Brain pericyte (primary cell): ENCODE measurements around the gene NET1.
"Not testable (repeated sequence)": the region's sequence is repeated elsewhere in the genome, so short reads cannot be mapped to it uniquely, and the experiment has no call there.

Experiments
- DNase-seq: peaks from one replicate; pipeline ENCODE4 v3.0.0-alpha.2; 2012; ENCODE audit warnings: low read depth, low spot score

Gene NET1

GRCh38 chr10:5462841-5463293 lies 50.5 kb downstream of the NET1 start:
- DNase-seq, result no peak

DNA sequence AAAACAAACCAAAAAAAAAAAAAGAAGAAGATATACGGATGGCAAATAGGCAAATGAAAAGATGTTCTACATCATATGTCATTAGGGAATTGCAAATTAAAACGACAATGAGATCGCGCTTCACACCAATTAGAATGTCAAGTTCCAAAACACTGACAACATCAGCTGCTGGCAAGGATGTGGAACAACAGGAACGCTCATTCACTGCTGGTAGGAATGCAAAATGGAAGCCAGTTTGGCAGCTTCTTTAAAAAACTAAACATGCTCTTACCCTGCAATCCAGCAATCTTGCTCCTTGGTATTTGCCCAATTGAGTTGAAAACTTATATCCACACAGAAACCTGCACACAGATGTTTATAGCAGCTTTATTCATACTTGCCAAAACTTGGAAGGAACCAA lies 52.2 kb downstream of the NET1 start:
- DNase-seq, result no peak

GRCh38 chr10:5465976-5466450 lies 53.7 kb downstream of the NET1 start:
- no peak for DNase-seq

GRCh38 chr10:5466451-5467206 lies 54.3 kb downstream of the NET1 start:
- no peak for DNase-seq

DNA sequence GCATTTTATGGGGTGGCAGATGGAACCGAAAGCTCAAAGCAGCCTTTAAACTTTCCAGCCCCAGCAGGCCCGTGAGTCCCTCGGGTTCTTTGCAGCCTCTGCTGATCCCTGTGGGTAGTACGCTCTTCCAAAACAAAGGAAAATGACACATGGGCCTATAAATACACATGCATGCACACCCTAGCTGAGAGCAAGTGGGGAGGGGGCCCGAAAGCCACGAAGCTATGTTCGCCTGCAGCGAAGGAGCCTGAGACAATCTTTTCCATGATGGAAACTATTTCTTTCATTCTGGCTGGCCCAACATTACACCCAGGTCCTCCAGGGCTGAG lies 54.8 kb downstream of the NET1 start:
- DNase-seq, result no peak

- no peak for DNase-seq
Measured at GRCh38 chr10:5467634-5468255, 55.4 kb downstream of the NET1 start.

DNA sequence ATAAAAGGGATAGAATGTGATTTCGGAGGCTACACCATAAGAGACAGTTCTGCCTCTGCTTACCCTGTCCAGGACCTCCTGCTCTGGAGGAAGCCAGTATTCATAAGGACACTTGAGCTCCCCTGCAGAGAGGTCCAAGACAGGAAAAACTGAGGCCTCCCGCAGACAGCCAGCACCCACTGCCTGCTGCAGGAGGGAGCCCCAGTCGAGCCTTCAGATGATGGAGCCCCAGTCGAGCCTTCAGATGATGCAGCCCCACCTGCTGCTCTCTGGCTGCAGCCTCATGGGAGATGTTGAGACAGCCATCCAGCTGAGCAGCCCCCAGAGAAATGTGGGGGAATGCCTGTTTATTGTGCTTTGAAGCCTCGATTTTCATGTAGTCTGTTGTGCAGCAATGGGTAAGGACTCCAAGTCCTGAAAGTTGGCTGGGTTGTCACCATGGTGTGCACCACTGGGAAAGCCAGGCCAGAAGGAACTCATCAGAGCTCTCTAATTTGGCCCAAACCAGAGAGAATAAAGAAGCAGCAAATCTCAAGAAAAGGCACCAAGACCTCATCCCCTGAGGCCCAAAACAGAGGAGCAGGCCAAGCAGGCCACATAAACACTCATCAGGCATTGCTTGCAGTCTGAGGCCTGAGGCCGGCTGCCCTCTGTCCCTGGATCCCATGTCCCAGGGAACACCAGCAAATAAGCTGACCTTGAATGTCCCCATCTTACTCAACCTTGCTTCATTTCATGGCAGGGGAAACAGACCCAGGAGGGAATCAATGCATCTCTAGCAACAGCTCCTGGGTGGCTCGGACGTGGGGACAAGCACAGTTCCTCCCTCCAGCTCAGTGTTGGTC lies 56.1 kb downstream of the NET1 start:
- no peak for DNase-seq

DNA sequence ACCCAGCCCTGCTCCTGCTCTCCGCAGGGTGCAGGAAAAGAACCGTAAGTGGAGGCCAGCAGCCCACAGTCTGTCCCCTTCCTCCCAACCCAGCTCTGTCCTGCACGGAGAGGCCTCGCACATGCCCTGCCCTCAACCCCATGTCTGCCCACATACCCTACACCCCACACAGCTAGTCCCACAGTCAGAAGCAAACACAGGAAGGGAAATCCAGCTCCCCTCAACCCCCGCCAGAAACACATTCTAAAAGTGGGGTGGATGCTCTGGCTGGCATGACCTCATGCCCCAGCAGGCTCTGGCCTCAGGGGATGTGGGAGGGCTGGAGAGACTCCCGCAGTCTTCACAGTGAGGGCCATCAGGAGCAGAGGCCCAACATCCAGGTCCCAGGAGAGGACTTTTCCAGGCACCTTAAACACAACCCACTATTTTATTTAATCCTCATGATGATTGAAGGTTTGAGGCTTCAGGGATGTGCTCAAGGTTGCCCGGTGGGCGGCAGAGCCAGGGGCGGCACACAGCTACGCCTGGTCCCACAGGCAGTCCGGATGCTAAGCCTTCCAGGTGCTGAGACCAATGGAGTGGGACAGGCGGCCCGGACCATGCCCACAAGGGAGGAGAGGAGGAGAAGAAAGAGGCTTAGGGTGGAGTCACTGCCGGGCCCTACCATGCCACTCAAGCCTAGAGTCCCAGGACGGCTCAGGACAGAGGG lies 57.1 kb downstream of the NET1 start:
- DNase-seq, result no peak

DNA sequence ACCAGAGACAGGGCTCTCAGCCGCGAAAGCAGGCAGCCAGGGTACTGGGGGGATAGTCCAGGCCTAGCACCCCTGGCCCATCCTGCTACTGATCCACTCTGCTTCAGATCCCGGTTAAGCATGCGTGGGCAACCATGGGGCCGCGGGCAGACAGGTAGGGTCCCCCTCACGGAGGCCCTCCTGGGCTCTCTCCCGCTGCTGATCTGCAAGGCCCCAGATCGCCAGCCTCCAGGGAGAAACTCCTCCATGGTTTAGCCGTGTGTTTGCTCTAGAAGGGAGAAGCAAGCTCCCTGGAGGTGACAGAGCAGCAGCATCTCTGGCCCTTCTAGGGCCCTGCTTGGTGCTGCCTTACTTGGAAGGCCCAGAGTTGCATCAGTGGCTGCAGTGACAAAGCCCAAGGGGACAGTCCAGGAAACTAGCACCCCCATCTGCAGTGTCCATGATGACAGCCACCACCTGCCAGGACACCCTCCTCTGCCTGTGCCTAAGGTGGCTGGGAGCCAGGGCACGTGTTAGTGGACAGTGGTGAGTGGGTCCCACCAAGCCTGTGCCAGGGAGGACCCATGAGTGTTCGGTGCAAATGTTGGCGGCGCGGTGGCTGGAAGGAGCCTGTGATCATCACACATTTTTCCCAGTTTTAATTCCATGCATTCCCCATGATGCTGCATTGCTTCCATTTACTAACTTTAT lies 57.9 kb downstream of the NET1 start:
- no peak for DNase-seq

DNA sequence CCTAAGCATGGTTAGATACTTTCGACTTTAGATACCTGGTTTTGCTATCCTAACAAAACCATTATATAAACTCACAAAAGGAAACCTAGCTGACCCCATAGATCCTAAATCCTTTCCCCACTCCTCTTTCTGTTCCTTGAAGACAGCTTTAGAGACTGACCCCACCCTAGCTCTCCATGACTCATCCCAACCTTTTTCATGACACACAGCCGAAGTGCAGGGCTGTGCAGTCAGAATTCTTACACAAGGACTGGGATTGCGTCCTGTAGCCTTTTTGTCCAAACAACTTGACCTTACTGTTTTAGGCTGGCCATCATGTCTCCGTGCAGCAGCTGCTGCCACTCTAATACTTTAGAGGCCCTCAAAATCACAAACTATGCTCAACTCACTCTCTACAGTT lies 62.3 kb downstream of the NET1 start:
- not testable (repeated sequence) for DNase-seq

- DNase-seq, result not testable (repeated sequence)
Measured at GRCh38 chr10:5475088-5475487, 62.7 kb downstream of the NET1 start.

DNA sequence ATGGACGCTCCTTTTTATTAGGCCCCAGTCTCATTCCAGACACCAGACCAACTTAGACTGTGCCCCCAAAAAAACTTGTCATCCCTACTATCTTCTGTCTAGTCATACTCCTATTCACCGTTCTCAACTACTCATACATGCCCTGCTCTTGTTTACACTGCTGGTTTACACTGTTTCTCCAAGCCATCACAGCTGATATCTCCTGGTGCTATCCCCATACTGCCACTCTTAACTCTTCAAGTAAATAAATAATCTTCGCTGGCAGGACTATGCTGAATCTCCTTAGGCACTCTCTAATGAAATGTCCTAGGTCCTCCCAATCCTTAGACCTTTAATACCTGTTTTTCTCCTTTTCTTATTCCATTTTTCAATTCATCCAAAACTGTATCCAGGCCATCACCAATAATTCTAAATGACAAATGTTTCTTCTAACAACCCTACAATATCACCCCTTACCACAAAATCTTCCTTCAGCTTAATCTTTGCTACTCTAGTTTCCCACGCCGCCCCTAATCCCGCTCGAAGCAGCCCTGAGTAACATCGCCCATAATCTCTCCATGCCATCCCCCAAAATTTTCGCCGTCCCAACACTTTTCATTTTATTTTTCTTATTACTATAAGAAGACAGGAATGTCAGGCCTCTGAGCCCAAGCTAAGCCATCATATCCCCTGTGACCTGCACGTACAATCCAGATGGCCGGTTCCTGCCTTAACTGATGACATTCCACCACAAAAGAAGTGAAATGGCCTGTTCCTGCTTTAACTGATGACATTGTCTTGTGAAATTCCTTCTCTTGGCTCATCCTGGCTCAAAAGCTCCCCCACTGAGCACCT lies 63.8 kb downstream of the NET1 start:
- not testable (repeated sequence) for DNase-seq

DNA sequence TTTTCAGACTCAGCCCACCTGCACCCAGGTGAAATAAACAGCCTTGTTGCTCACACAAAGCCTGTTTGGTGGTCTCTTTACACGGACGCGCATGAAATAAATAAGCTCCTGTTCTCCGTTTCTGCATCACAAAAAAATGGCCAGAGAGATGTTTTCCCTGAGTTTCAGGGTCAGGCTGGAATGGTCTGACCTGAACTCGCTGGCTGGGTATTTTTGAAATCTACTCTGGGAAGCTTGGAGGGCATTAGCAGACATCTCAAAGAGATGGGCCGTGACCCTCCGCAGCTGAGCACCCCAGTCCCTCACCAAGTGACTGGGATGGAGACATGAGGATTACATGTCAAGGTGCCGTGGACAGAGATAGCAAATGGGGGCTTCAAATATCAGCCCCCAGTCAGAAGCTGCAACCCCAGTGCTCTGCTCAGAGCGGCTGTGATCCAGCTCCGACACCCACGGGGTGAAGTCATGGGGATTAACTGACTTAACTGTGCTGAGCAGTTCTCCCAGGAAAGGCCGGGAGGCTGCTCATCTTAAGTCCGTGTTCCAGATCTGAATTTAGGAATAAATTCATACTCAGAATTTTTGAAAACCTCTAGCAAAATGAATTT lies 64.7 kb downstream of the NET1 start:
- no peak for DNase-seq

GRCh38 chr10:5477948-5478693 lies 65.8 kb downstream of the NET1 start:
- no peak for DNase-seq

- no peak for DNase-seq
Measured at GRCh38 chr10:5478694-5479305, 66.4 kb downstream of the NET1 start.

- no peak for DNase-seq
Measured at GRCh38 chr10:5479481-5480161, 67.3 kb downstream of the NET1 start.

GRCh38 chr10:5480162-5480941 lies 68.0 kb downstream of the NET1 start:
- DNase-seq, result no peak
